ENCODE data around the gene RIMBP2. TPM values are rescaled to one million over a fixed set of nuclear protein-coding genes. Genes with fewer than 3 reads are reported as not detected.

The RIMBP2 gene
- total RNA-seq, 2 experiments from 2014 or later: not detected

- ATAC-seq: no peak
- H3K27ac Mint-ChIP-seq: no peak overlapping the region
- no peaks in the 10 kb centered on the region for H3K9me3 Mint-ChIP-seq (ENCODE audit: low read depth)
Measured at GRCh38 chr12:130608132-130608531, 108.0 kb downstream of the RIMBP2 start.

GRCh38 chr12:130606231-130606630 lies 109.9 kb downstream of the RIMBP2 start:
- DNase-seq (no peak), ATAC-seq (no peak)
- H3K4me3 Mint-ChIP-seq: no peak overlapping the region
- no peaks in the 10 kb centered on the region for H3K9me3 Mint-ChIP-seq (ENCODE audit: low read depth)
- no peak overlapping the region for H3K27ac Mint-ChIP-seq
- CTCF ChIA-PET: no interaction called here
- H3K4me1 Mint-ChIP-seq: no peaks in the 10 kb centered on the region
- H3K27me3 Mint-ChIP-seq: no peaks in the 10 kb centered on the region
- no peaks in the 10 kb centered on the region for H3K36me3 Mint-ChIP-seq

More at GRCh38 chr12:130608132-130608531, 108.0 kb downstream of the RIMBP2 start:
- Mint-ChIP-seq H3K4me1 (no peaks in the 10 kb centered on the region), H3K36me3 (no peaks in the 10 kb centered on the region), H3K4me3 (no peak overlapping the region), H3K27me3 (no peaks in the 10 kb centered on the region)
- no peak for DNase-seq
- CTCF ChIA-PET: no interaction called here

GRCh38 chr12:130603396-130603965 lies 112.6 kb downstream of the RIMBP2 start:
- Mint-ChIP-seq H3K36me3 (no peaks in the 10 kb centered on the region), H3K27ac (no peak overlapping the region), H3K4me1 (no peaks in the 10 kb centered on the region), H3K9me3 (ENCODE audit: low read depth) (no peaks in the 10 kb centered on the region), H3K4me3 (no peak overlapping the region), H3K27me3 (no peaks in the 10 kb centered on the region)
- no peak for DNase-seq
- ATAC-seq: no peak
- CTCF ChIA-PET: no interaction called here

GRCh38 chr12:130602251-130602650 lies 113.8 kb downstream of the RIMBP2 start:
- DNase-seq (no peak), ATAC-seq (no peak)
- Mint-ChIP-seq H3K4me1 (no peaks in the 10 kb centered on the region), H3K36me3 (no peaks in the 10 kb centered on the region), H3K9me3 (ENCODE audit: low read depth) (peaks cover 5% of the 10 kb centered on the region), H3K27me3 (no peaks in the 10 kb centered on the region), H3K4me3 (no peak overlapping the region), H3K27ac (no peak overlapping the region)
- CTCF ChIA-PET: no interaction called here

- Mint-ChIP-seq H3K9me3 (ENCODE audit: low read depth) (peaks cover 7% of the 10 kb centered on the region), H3K4me3 (no peak overlapping the region), H3K27ac (no peak overlapping the region), H3K4me1 (no peaks in the 10 kb centered on the region), H3K36me3 (no peaks in the 10 kb centered on the region), H3K27me3 (no peaks in the 10 kb centered on the region)
- DNase-seq: no peak
- ATAC-seq: no peak
- CTCF ChIA-PET: no interaction called here
Measured at GRCh38 chr12:130601327-130601726, 114.8 kb downstream of the RIMBP2 start.

GRCh38 chr12:130596241-130596640 lies 119.9 kb downstream of the RIMBP2 start:
- H3K4me1 Mint-ChIP-seq: no peaks in the 10 kb centered on the region
- no peaks in the 10 kb centered on the region for H3K36me3 Mint-ChIP-seq
- ATAC-seq (no peak), DNase-seq (no peak)
- H3K27me3 Mint-ChIP-seq: no peaks in the 10 kb centered on the region
- no peak overlapping the region for H3K4me3 Mint-ChIP-seq
- H3K9me3 Mint-ChIP-seq (ENCODE audit: low read depth): peaks cover 7% of the 10 kb centered on the region
- H3K27ac Mint-ChIP-seq: no peak overlapping the region
- CTCF ChIA-PET: no interaction called here

GRCh38 chr12:130595566-130595965 lies 120.5 kb downstream of the RIMBP2 start:
- no peaks in the 10 kb centered on the region for H3K4me1 Mint-ChIP-seq
- H3K4me3 Mint-ChIP-seq: no peak overlapping the region
- ATAC-seq (no peak), DNase-seq (no peak)
- H3K27ac Mint-ChIP-seq: no peak overlapping the region
- CTCF ChIA-PET: no interaction called here
- peaks cover 7% of the 10 kb centered on the region for H3K9me3 Mint-ChIP-seq (ENCODE audit: low read depth)
- H3K27me3 Mint-ChIP-seq: no peaks in the 10 kb centered on the region
- no peaks in the 10 kb centered on the region for H3K36me3 Mint-ChIP-seq

- no peak overlapping the region for H3K4me3 Mint-ChIP-seq
- H3K36me3 Mint-ChIP-seq: no peaks in the 10 kb centered on the region
- no peak for DNase-seq
- H3K9me3 Mint-ChIP-seq (ENCODE audit: low read depth): peaks cover 7% of the 10 kb centered on the region
- H3K27me3 Mint-ChIP-seq: no peaks in the 10 kb centered on the region
- H3K27ac Mint-ChIP-seq: no peak overlapping the region
- ATAC-seq: no peak
- CTCF ChIA-PET: no interaction called here
- no peaks in the 10 kb centered on the region for H3K4me1 Mint-ChIP-seq
Measured at GRCh38 chr12:130593056-130593455, 123.0 kb downstream of the RIMBP2 start.

GRCh38 chr12:130592641-130593040 lies 123.5 kb downstream of the RIMBP2 start:
- ATAC-seq (no peak), DNase-seq (no peak)
- no peak overlapping the region for H3K4me3 Mint-ChIP-seq
- no peak overlapping the region for H3K27ac Mint-ChIP-seq
- H3K9me3 Mint-ChIP-seq (ENCODE audit: low read depth): peaks cover 5% of the 10 kb centered on the region
- no peaks in the 10 kb centered on the region for H3K36me3 Mint-ChIP-seq
- CTCF ChIA-PET: no interaction called here
- H3K4me1 Mint-ChIP-seq: no peaks in the 10 kb centered on the region
- no peaks in the 10 kb centered on the region for H3K27me3 Mint-ChIP-seq

- DNase-seq: no peak
- CTCF ChIA-PET: no interaction called here
- no peaks in the 10 kb centered on the region for H3K4me1 Mint-ChIP-seq
- H3K36me3 Mint-ChIP-seq: no peaks in the 10 kb centered on the region
- no peak overlapping the region for H3K4me3 Mint-ChIP-seq
- no peak for ATAC-seq
- H3K9me3 Mint-ChIP-seq (ENCODE audit: low read depth): peaks cover 2% of the 10 kb centered on the region
- H3K27me3 Mint-ChIP-seq: no peaks in the 10 kb centered on the region
- no peak overlapping the region for H3K27ac Mint-ChIP-seq
Measured at GRCh38 chr12:130591736-130592135, 124.4 kb downstream of the RIMBP2 start.

GRCh38 chr12:130590685-130591084 lies 125.4 kb downstream of the RIMBP2 start:
- no peak overlapping the region for H3K27ac Mint-ChIP-seq
- ATAC-seq (no peak), DNase-seq (no peak)
- no peaks in the 10 kb centered on the region for H3K36me3 Mint-ChIP-seq
- H3K4me3 Mint-ChIP-seq: no peak overlapping the region
- CTCF ChIA-PET: no interaction called here
- H3K9me3 Mint-ChIP-seq (ENCODE audit: low read depth): no peaks in the 10 kb centered on the region
- no peaks in the 10 kb centered on the region for H3K4me1 Mint-ChIP-seq
- no peaks in the 10 kb centered on the region for H3K27me3 Mint-ChIP-seq

GRCh38 chr12:130589540-130590317 lies 126.4 kb downstream of the RIMBP2 start:
- Mint-ChIP-seq H3K27me3 (no peaks in the 10 kb centered on the region), H3K4me1 (no peaks in the 10 kb centered on the region), H3K9me3 (ENCODE audit: low read depth) (no peaks in the 10 kb centered on the region), H3K4me3 (no peak overlapping the region), H3K36me3 (no peaks in the 10 kb centered on the region), H3K27ac (no peak overlapping the region)
- CTCF ChIA-PET: no interaction called here
- DNase-seq (no peak), ATAC-seq (no peak)

GRCh38 chr12:130588696-130589539 lies 127.2 kb downstream of the RIMBP2 start:
- CTCF ChIA-PET: no interaction called here
- ATAC-seq (no peak), DNase-seq (no peak)
- no peak overlapping the region for H3K27ac Mint-ChIP-seq
- H3K27me3 Mint-ChIP-seq: no peaks in the 10 kb centered on the region
- no peak overlapping the region for H3K4me3 Mint-ChIP-seq
- H3K9me3 Mint-ChIP-seq (ENCODE audit: low read depth): no peaks in the 10 kb centered on the region
- H3K4me1 Mint-ChIP-seq: no peaks in the 10 kb centered on the region
- no peaks in the 10 kb centered on the region for H3K36me3 Mint-ChIP-seq

- H3K27ac Mint-ChIP-seq: no peak overlapping the region
- H3K9me3 Mint-ChIP-seq (ENCODE audit: low read depth): no peaks in the 10 kb centered on the region
- H3K4me1 Mint-ChIP-seq: no peaks in the 10 kb centered on the region
- no peaks in the 10 kb centered on the region for H3K36me3 Mint-ChIP-seq
- H3K4me3 Mint-ChIP-seq: no peak overlapping the region
- H3K27me3 Mint-ChIP-seq: no peaks in the 10 kb centered on the region
- no peak for DNase-seq
- ATAC-seq: no peak
- CTCF ChIA-PET: no interaction called here
Measured at GRCh38 chr12:130587966-130588365, 128.1 kb downstream of the RIMBP2 start.
